ENCODE measurements around the gene FASLG.

FASLG gene

GRCh38 chr1:172647110-172647564 is 11.8 kb upstream of the FASLG start:
- DNase-seq, result no peak

GRCh38 chr1:172647987-172648386 is 10.9 kb upstream of the FASLG start:
- DNase-seq, result no peak

GRCh38 chr1:172650474-172651193 is 8.3 kb upstream of the FASLG start:
- no peak for DNase-seq

GRCh38 chr1:172653015-172653709 is 5.7 kb upstream of the FASLG start:
- no peak for DNase-seq

- no peak for DNase-seq
These were observed 4.4 kb upstream of the FASLG start for GRCh38 chr1:172654535-172654934.

GRCh38 chr1:172656576-172656975 is 2.3 kb upstream of the FASLG start:
- DNase-seq, result no peak

- no peak for DNase-seq
These were observed 1.3 kb upstream of the FASLG start for GRCh38 chr1:172657586-172657985.

- no peak for DNase-seq
These were observed 2.2 kb downstream of the FASLG start for GRCh38 chr1:172661107-172661506.

- peak; percentile 52 to 66 (median 59) for DNase-seq
These were observed 3.7 kb downstream of the FASLG start for GRCh38 chr1:172662464-172663109.

GRCh38 chr1:172663732-172664131 is 4.8 kb downstream of the FASLG start:
- no peak for DNase-seq

- DNase-seq, result no peak
These were observed 9.2 kb downstream of the FASLG start for GRCh38 chr1:172668097-172668496.

GRCh38 chr1:172669011-172669410 is 10.1 kb downstream of the FASLG start:
- no peak for DNase-seq

- no peak for DNase-seq
These were observed 11.4 kb downstream of the FASLG start for GRCh38 chr1:172670316-172670715.

- DNase-seq, result no peak
These were observed 11.9 kb downstream of the FASLG start for GRCh38 chr1:172670791-172671190.

- no peak for DNase-seq
These were observed 12.7 kb downstream of the FASLG start for GRCh38 chr1:172671591-172671990.

- no peak for DNase-seq
These were observed 13.8 kb downstream of the FASLG start for GRCh38 chr1:172672720-172673119.

- DNase-seq, result no peak
These were observed 14.9 kb downstream of the FASLG start for GRCh38 chr1:172673761-172674160.

- DNase-seq, result no peak
These were observed 16.1 kb downstream of the FASLG start for GRCh38 chr1:172674831-172675613.

GRCh38 chr1:172679000-172679772 is 20.3 kb downstream of the FASLG start:
- no peak for DNase-seq

- no peak for DNase-seq
These were observed 21.3 kb downstream of the FASLG start for GRCh38 chr1:172680244-172680643.

GRCh38 chr1:172680733-172681275 is 21.9 kb downstream of the FASLG start:
- DNase-seq, result no peak

- DNase-seq, result no peak
These were observed 23.9 kb downstream of the FASLG start for GRCh38 chr1:172682812-172683211.

Data from activated naive CD4-positive, alpha-beta T cell (primary cell).